Fibroblast of lung (primary cell): Measurements from ENCODE around the gene SLC28A1. TPM values are rescaled to one million over a fixed set of nuclear protein-coding genes. Genes with fewer than 3 reads are reported as not detected.

Source experiments
- DNase-seq, 2 donors: peaks; one replicate each; pipeline versions ENCODE4 v3.0.0 to v3.0.0-alpha.2; 2010; ENCODE audit warnings: low read depth in 2 of 2
- H2AFZ ChIP-seq: 2 replicates; pipeline ENCODE4 v1.5.1; 2012; ENCODE audit warnings: low read length, control low read depth, inconsistent platforms
- H3K27ac ChIP-seq: 2 replicates; pipeline ENCODE4 v1.5.1; 2011; ENCODE audit warnings: low read length, control low read depth; ENCODE audit not compliant: insufficient read depth
- H3K27me3 ChIP-seq: 2 replicates; pipeline ENCODE4 v1.5.1; 2011; ENCODE audit warnings: mild to moderate bottlenecking, low read length; ENCODE audit not compliant: control insufficient read depth, insufficient read depth
- H3K36me3 ChIP-seq: 2 replicates; pipeline ENCODE4 v1.5.1; 2011; ENCODE audit warnings: low read length; ENCODE audit not compliant: control insufficient read depth, insufficient read depth
- H3K4me1 ChIP-seq: 2 replicates; pipeline ENCODE4 v1.5.1; 2011; ENCODE audit warnings: low read length; ENCODE audit not compliant: control insufficient read depth, insufficient read depth; ENCODE audit errors: extremely low read depth
- H3K4me2 ChIP-seq: 2 replicates; pipeline ENCODE4 v1.5.1; 2011; ENCODE audit warnings: low read length, control low read depth; ENCODE audit not compliant: insufficient read depth; ENCODE audit errors: extremely low read depth
- H3K4me3 ChIP-seq, 4 experiments: fragments of 200-600 bp in 1 of 4; sonication (generic) in 1 of 4; replicated peaks in 1 of 4; 2 replicates each; pipeline ENCODE4 v1.5.1; 2011 to 2016; ENCODE audit warnings: low read length in 4 of 4, low read depth in 3 of 4, mild to moderate bottlenecking in 3 of 4, control low read depth in 2 of 4, inconsistent platforms in 1 of 4, mixed read lengths in 1 of 4; ENCODE audit not compliant: insufficient read depth in 1 of 4; ENCODE audit errors: control extremely low read depth in 1 of 4
- H3K79me2 ChIP-seq: 2 replicates; pipeline ENCODE4 v1.5.1; 2012; ENCODE audit warnings: mild to moderate bottlenecking, low read length, inconsistent platforms; ENCODE audit not compliant: control insufficient read depth, insufficient read depth
- H3K9ac ChIP-seq: 2 replicates; pipeline ENCODE4 v1.5.1; 2011; ENCODE audit warnings: mild to moderate bottlenecking, low read length, control low read depth; ENCODE audit not compliant: insufficient read depth
- H3K9me3 ChIP-seq: 2 replicates; pipeline ENCODE4 v1.5.1; 2012; ENCODE audit warnings: low read depth, low read length; ENCODE audit not compliant: control insufficient read depth, insufficient read depth
- H4K20me1 ChIP-seq: 2 replicates; pipeline ENCODE4 v1.5.1; 2011; ENCODE audit warnings: low read length; ENCODE audit not compliant: control insufficient read depth, insufficient read depth; ENCODE audit errors: extremely low read depth
- EZH2 ChIP-seq: IDR thresholded peaks from 2 replicates; pipeline ENCODE4 v1.5.1; 2012; ENCODE audit warnings: low read length, control low read depth, mild to moderate bottlenecking; ENCODE audit errors: missing control alignments
- polyA plus RNA-seq, 2 donors: library from polyadenylated mRNA; depleted of rRNA in 1 of 2; stranded (reverse) in 1 of 2; unstranded in 1 of 2; fragments of >200 nt; gene quantifications; 2 replicates each; pipeline ENCODE4 v1.2.1, GENCODE V29; 2011 to 2012; ENCODE audit warnings: missing spikeins in 1 of 2
- total RNA-seq: library from RNA; depleted of rRNA; stranded (reverse); fragments of >200 nt; gene quantifications from 2 replicates; pipeline ENCODE4 v1.2.1, GENCODE V29; 2014
- TF ChIP-seq, protein P1 (sequence below), 2 donors: IDR thresholded peaks in 1 of 2; conservative IDR thresholded peaks in 1 of 2; 1 replicate in 1 of 2; 2 replicates in 1 of 2; pipeline ENCODE4 v1.5.1; 2011 to 2012; ENCODE audit warnings: low read length in 2 of 2, control low read depth in 1 of 2, inconsistent platforms in 1 of 2, low read depth in 1 of 2, mild to moderate bottlenecking in 1 of 2

The SLC28A1 gene
- total and polyA plus RNA-seq, 2 donors (not counting 1 experiment from before 2014, with no cell fraction given): not detected

DNA sequence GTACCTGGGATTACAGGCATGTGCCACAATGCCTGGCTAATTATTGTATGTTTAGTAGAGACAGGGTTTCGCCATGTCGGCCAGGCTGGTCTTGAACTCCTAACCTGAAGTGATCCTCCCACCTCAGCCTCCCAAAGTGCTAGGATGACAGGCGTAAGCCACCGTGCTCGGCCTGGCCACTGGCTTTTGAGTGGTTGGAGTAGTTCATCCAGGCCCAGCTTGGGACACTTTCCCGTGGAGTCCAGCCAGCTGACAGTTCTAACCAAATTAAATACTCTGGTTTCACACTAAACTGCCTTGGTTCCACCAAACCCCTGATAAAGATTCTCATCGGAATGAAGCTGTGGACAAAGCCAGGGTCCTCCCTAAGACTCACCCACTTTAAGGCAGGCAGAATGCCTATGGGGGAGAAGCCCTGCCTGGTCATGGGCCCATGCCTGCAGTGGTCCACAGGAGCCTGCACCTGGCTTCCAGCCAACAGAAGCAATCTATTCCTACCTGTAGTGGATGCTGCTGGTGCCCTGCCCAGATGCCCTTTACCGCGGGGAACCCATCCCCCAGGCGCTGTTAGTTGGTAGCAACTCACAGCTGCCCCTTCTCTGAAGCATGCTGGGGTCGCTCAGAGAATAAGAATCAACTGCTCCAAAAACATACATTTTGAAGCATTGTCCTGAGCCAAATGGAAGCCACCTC is 5.2 kb upstream of the SLC28A1 start:
- H3K27ac ChIP-seq: no peak overlapping the region
- no peaks in the 10 kb centered on the region for H3K79me2 ChIP-seq
- H4K20me1 ChIP-seq: no peaks in the 10 kb centered on the region
- no peaks in the 10 kb centered on the region for H3K4me1 ChIP-seq
- DNase-seq: no peak
- TF ChIP-seq, protein P1, sequence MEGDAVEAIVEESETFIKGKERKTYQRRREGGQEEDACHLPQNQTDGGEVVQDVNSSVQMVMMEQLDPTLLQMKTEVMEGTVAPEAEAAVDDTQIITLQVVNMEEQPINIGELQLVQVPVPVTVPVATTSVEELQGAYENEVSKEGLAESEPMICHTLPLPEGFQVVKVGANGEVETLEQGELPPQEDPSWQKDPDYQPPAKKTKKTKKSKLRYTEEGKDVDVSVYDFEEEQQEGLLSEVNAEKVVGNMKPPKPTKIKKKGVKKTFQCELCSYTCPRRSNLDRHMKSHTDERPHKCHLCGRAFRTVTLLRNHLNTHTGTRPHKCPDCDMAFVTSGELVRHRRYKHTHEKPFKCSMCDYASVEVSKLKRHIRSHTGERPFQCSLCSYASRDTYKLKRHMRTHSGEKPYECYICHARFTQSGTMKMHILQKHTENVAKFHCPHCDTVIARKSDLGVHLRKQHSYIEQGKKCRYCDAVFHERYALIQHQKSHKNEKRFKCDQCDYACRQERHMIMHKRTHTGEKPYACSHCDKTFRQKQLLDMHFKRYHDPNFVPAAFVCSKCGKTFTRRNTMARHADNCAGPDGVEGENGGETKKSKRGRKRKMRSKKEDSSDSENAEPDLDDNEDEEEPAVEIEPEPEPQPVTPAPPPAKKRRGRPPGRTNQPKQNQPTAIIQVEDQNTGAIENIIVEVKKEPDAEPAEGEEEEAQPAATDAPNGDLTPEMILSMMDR (conservative IDR thresholded peaks at IDR 0.05 in 1 of 2, IDR thresholded peaks at IDR 0.05 in 1 of 2; ENCODE audit: low read depth in 1 of 2, low read length in 2 of 2): no peak
- no peak for TF ChIP-seq EZH2
- H3K9ac ChIP-seq: no peak overlapping the region
- no peak overlapping the region for H3K4me2 ChIP-seq
- H3K27me3 ChIP-seq: no peaks in the 10 kb centered on the region
- no peak overlapping the region for H2AFZ ChIP-seq
- H3K4me3 ChIP-seq: no peak overlapping the region
- no peaks in the 10 kb centered on the region for H3K9me3 ChIP-seq
- H3K36me3 ChIP-seq: no peaks in the 10 kb centered on the region

DNA sequence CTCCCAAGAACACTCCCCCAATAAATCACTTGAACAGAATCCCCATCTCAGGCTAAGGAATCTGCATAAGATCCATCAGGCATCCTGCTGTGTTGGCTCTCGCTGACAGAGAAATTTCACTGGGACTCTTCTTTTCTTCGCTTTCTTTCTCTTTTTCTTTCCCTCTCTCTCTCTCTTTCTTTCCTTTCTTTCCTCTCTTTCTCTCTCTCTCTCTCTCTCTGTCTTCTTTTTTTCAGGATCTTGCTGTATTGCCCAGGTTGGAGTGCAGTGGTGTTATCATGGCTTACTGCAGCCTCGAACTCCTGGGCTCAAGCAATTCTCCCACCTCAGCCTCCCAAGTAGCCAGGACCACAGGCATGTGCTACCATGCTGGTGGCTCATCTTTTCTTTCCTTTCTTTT is 4.5 kb upstream of the SLC28A1 start:
- no peak for DNase-seq
- no peaks in the 10 kb centered on the region for H3K36me3 ChIP-seq
- H2AFZ ChIP-seq: no peak overlapping the region
- no peaks in the 10 kb centered on the region for H3K27me3 ChIP-seq
- H3K4me3 ChIP-seq: no peak overlapping the region
- H3K79me2 ChIP-seq: no peaks in the 10 kb centered on the region
- TF ChIP-seq, protein P1 (conservative IDR thresholded peaks at IDR 0.05 in 1 of 2, IDR thresholded peaks at IDR 0.05 in 1 of 2; ENCODE audit: low read depth in 1 of 2, low read length in 2 of 2): no peak
- TF ChIP-seq EZH2: no peak
- no peak overlapping the region for H3K9ac ChIP-seq
- H3K4me1 ChIP-seq: no peaks in the 10 kb centered on the region
- H3K9me3 ChIP-seq: no peaks in the 10 kb centered on the region
- no peaks in the 10 kb centered on the region for H4K20me1 ChIP-seq
- H3K4me2 ChIP-seq: no peak overlapping the region
- no peak overlapping the region for H3K27ac ChIP-seq

DNA sequence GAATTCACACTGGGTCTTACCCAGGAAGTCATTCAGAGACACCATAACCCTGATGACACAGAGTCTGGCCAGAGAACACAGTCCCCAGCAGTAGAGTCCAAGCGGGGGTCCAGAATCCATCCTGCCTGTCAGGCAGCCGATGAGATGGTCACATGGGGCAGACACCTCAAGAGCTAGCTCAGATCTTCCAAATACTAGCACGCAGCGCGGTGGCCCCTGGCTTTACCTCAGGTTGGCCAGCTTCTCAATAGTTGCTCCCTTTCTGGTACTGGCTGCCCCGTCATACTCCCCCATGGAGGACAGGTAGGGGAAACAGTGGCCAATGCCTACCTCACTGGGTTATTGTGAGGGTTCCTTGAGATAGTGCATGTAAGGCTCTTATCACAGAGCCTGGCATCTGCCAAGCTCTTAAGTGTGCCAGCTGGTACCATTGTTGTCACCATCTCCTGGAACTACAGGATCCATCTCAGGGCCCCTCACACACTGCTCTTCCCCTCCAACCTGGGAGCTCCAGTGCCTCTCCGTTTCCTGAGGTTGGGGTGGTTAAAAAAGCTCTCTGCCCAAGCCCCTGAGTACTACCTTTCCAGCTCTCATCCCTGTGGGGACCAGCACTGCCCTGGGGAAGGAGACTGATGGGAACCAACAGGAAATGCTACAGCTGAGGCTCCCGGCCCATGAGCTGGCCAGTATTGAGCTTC is 3.5 kb upstream of the SLC28A1 start:
- Histone ChIP-seq H4K20me1 (no peaks in the 10 kb centered on the region), H3K4me1 (no peaks in the 10 kb centered on the region), H3K36me3 (no peaks in the 10 kb centered on the region), H3K79me2 (no peaks in the 10 kb centered on the region), H3K9me3 (no peaks in the 10 kb centered on the region), H3K9ac (no peak overlapping the region), H3K4me3 (no peak overlapping the region), H2AFZ (no peak overlapping the region), H3K4me2 (no peak overlapping the region), H3K27ac (no peak overlapping the region), H3K27me3 (no peaks in the 10 kb centered on the region)
- no peak for DNase-seq
- TF ChIP-seq, protein P1 (conservative IDR thresholded peaks at IDR 0.05 in 1 of 2, IDR thresholded peaks at IDR 0.05 in 1 of 2; ENCODE audit: low read depth in 1 of 2, low read length in 2 of 2): no peak
- TF ChIP-seq EZH2: no peak
